ENCODE data around the gene GRB7. TPM values are rescaled to one million over a fixed set of nuclear protein-coding genes. Genes with fewer than 3 reads are reported as not detected.

The GRB7 gene
- total and polyA plus RNA-seq, 9 of the 15 experiments (the other 6 are each of a cell fraction or from before 2014, with no cell fraction given), result 0.04 to 6.2 (median 2.2) TPM

DNA sequence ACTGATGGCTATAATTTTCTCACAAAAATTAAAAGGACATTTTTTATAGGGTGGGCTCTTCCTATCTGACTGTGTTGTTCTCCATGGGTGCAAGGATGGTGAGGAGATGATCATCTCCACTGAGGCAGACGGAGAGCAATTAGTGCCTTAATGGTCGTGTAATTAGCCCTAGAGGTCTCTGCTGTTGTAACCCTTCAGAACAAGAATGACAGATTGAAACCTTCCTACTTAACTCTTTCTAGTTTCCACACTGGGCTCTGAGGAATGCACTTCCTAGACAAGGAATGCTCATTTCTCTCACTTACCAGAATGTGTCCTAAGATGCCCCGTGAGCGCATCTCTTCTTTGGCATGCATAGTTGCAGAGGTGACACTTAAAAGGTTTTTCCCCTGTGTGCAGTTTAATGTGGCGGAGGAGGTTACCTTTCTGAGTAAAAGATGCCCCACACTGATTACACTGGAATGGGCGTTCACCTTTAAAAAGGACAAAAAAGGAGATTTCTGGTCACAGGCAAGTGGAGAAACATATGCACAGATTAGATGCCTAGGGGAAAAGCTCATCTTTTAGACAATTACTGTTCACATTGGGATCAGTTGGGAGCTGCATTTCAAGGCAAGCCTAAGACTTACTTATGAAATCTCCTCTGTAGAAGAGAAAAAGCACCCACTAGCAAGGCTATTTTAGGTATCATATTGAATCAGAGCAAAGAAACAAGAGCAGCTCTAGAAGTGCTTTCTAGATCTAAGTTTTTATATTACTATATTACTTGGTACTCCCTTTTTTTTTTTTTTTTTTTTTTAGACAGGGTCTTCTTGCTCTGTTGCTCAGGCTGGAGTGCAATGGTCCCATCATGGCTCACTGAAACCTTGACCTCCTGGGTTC is 53.6 kb downstream of the GRB7 start (continued):
- TF ChIP-seq PURB (CRISPR knock-in tag; IDR thresholded peaks at IDR 0.05; ENCODE audit: low read depth) (no peak), CBFB (CRISPR knock-in tag; IDR thresholded peaks at IDR 0.05) (no peak), ZFP30 (CRISPR knock-in tag; IDR thresholded peaks at IDR 0.05; ENCODE audit: borderline replicate concordance) (no peak)
- TF ChIP-seq, protein P1, sequence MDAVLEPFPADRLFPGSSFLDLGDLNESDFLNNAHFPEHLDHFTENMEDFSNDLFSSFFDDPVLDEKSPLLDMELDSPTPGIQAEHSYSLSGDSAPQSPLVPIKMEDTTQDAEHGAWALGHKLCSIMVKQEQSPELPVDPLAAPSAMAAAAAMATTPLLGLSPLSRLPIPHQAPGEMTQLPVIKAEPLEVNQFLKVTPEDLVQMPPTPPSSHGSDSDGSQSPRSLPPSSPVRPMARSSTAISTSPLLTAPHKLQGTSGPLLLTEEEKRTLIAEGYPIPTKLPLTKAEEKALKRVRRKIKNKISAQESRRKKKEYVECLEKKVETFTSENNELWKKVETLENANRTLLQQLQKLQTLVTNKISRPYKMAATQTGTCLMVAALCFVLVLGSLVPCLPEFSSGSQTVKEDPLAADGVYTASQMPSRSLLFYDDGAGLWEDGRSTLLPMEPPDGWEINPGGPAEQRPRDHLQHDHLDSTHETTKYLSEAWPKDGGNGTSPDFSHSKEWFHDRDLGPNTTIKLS (IDR thresholded peaks at IDR 0.05; ENCODE audit: borderline replicate concordance, low read depth), result no peak

- Histone ChIP-seq H3K9ac (ENCODE audit: insufficient read depth in 1 of 2, low read depth in 2 of 2, low read length in 2 of 2) (no peak overlapping the region), H3K4me1 (replicated peaks in 1 of 2; ENCODE audit: control insufficient read depth in 2 of 2, insufficient read depth in 2 of 2, low read length in 2 of 2) (no peaks in the 10 kb centered on the region), H3K79me2 (ENCODE audit: control insufficient read depth, insufficient read depth, low read length) (no peaks in the 10 kb centered on the region), H3K9me1 (ENCODE audit: control insufficient read depth, insufficient read depth, low read length) (no peaks in the 10 kb centered on the region), H3K27ac (ENCODE audit: extremely low read depth, low read depth, low read length) (no peak overlapping the region), H4K20me1 (replicated peaks; ENCODE audit: control insufficient read depth, insufficient read depth, low read length) (no peaks in the 10 kb centered on the region), H3K27me3 (ENCODE audit: control insufficient read depth in 2 of 2, insufficient read depth in 2 of 2, low read length in 2 of 2) (peaks cover 7 to 13% of the 10 kb centered on the region in 2 experiments; a peak in 3 of 5 replicates), H2AFZ (ENCODE audit: low read depth, low read length) (no peak overlapping the region), H3K4me3 (no peak overlapping the region), H3K9me3 (replicated peaks; ENCODE audit: control insufficient read depth, insufficient read depth, low read depth, low read length) (no peaks in the 10 kb centered on the region), H3K36me3 (ENCODE audit: control insufficient read depth, insufficient read depth, low read length) (no peaks in the 10 kb centered on the region), H3K4me2 (ENCODE audit: insufficient read depth, low read length) (no peak overlapping the region)
- intact Hi-C loops (cut with micrococcal nuclease), result no loop called here
- WGBS (ENCODE audit: insufficient coverage, low coverage, missing lambda C conversion rate), result 13% methylated on average over 10 of the region's 10 CpGs
- in situ Hi-C loops (cut with MboI), result no loop called here
- no TSS peak for BruUV-seq (replicated peaks)
- ChIA-PET CTCF (ENCODE audit: low intra/inter-chr PET ratio) (no interaction called here), POLR2A (interaction anchor here (1.3 to 1.8 kb wide), 2 partner anchors 10 to 16 kb away, joined by 3 to 4 read pairs; no protein-coding TSS in a partner anchor)
- no peak for ATAC-seq
- no peak for FAIRE-seq
- DNase-seq (ENCODE audit: extremely low read depth in 1 of 4, low spot score in 3 of 4), result no peak
- TF ChIP-seq ZNF780A (CRISPR knock-in tag; IDR thresholded peaks at IDR 0.05) (no peak), RFX5 (IDR thresholded peaks at IDR 0.05; ENCODE audit: low read depth, low read length) (no peak), BRD4 (IDR thresholded peaks at IDR 0.05) (no peak), ZNF436 (CRISPR knock-in tag; IDR thresholded peaks at IDR 0.05) (no peak), RBM15 (IDR thresholded peaks at IDR 0.05; ENCODE audit: insufficient read depth, low read length) (no peak), POLR2AphosphoS2 (IDR thresholded peaks at IDR 0.05; ENCODE audit: low read length) (no peak), ZNF395 (CRISPR knock-in tag; IDR thresholded peaks at IDR 0.05) (no peak), SIRT6 (IDR thresholded peaks at IDR 0.05; ENCODE audit: low read depth, low read length) (no peak), NFATC3 (IDR thresholded peaks at IDR 0.05) (no peak)
- TF ChIP-seq, protein P2, sequence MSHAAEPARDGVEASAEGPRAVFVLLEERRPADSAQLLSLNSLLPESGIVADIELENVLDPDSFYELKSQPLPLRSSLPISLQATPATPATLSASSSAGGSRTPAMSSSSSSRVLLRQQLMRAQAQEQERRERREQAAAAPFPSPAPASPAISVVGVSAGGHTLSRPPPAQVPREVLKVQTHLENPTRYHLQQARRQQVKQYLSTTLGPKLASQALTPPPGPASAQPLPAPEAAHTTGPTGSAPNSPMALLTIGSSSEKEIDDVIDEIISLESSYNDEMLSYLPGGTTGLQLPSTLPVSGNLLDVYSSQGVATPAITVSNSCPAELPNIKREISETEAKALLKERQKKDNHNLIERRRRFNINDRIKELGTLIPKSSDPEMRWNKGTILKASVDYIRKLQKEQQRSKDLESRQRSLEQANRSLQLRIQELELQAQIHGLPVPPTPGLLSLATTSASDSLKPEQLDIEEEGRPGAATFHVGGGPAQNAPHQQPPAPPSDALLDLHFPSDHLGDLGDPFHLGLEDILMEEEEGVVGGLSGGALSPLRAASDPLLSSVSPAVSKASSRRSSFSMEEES (CRISPR knock-in tag; IDR thresholded peaks at IDR 0.05), result no peak
These were observed 54.9 kb downstream of the GRB7 start for GRCh38 chr17:39792526-39793221.

All from K562 (cell line).